GM12878 (cell line): ENCODE results near the gene PLCG2. TPM values are rescaled to one million over a fixed set of nuclear protein-coding genes. Genes with fewer than 3 reads are reported as not detected.
A peak's percentile ranks its signal among the peaks of the same experiment; 100 is the strongest.

Source experiments
- ATAC-seq: fragments of 200-7000 bp; cut with Tn5 transposase; 3 replicates; pipeline ENCODE4 v1.9.1; 2020; ENCODE audit warnings: mild to moderate bottlenecking, moderate library complexity
- BruUV-seq: library from RNA; stranded (reverse); fragments of 400-500 nt; replicated peaks from 2 replicates; lab custom pipeline; 2021; lab: Mats Ljungman, UMichigan
- CTCF ChIA-PET: fragments of 300-600 bp; sonication (Branson Sonifier 250); formaldehyde crosslinking; extraction: SDS; loops from one replicate; lab custom pipeline; 2021; ENCODE audit warnings: inconsistent platforms; lab: Yijun Ruan, JAX
- POLR2A ChIA-PET: fragments of 350-600 bp; formaldehyde crosslinking; extraction: SDS; loops from one replicate; lab custom pipeline; 2021; ENCODE audit warnings: inconsistent platforms; lab: Charles Lee
- RAD21 ChIA-PET: fragments of 300-600 bp; sonication (Branson Sonifier 250); formaldehyde crosslinking; loops from one replicate; lab custom pipeline; 2023; ENCODE audit warnings: antibody characterized with exemption; ENCODE audit not compliant: unreplicated experiment; lab: Charles Lee
- SMC1A ChIA-PET: fragments of 300-600 bp; sonication (Branson Sonifier 250); formaldehyde crosslinking; loops from one replicate; lab custom pipeline; 2023; ENCODE audit not compliant: unreplicated experiment, uncharacterized antibody; lab: Charles Lee
- DNase-seq: peaks from one replicate; pipeline ENCODE4 v3.0.0-alpha.2; 2011; ENCODE audit warnings: low read depth, low spot score
- FAIRE-seq: peaks from 3 replicates; lab custom pipeline; 2011; peaks lifted over from hg19 to GRCh38; lab: Jason Lieb, UNC
- H2AFZ ChIP-seq: 2 replicates; pipeline ENCODE4 v1.6.0; 2011; ENCODE audit warnings: low read depth, low read length, control low read depth; ENCODE audit not compliant: control insufficient read depth
- H3K27ac ChIP-seq: 2 replicates; pipeline ENCODE4 v1.5.1; 2011; ENCODE audit warnings: control low read depth; ENCODE audit not compliant: control insufficient read depth, insufficient read depth
- H3K27me3 ChIP-seq, 2 experiments: replicated peaks in 1 of 2; 2 replicates each; pipeline versions ENCODE4 v1.6.0 to v1.6.1; 2011; ENCODE audit warnings: low read length in 1 of 2; ENCODE audit not compliant: control insufficient read depth in 2 of 2, insufficient read depth in 2 of 2
- H3K36me3 ChIP-seq, 2 experiments: 2 replicates each; pipeline ENCODE4 v1.5.1; 2011; ENCODE audit warnings: low read length in 1 of 2; ENCODE audit not compliant: control insufficient read depth in 2 of 2, insufficient read depth in 2 of 2
- H3K4me1 ChIP-seq: 2 replicates; pipeline ENCODE4 v1.6.1; 2011; ENCODE audit warnings: mild to moderate bottlenecking, low read length, moderate library complexity, mixed read lengths; ENCODE audit not compliant: control insufficient read depth, insufficient read depth
- H3K4me2 ChIP-seq: 2 replicates; pipeline ENCODE4 v1.6.0; 2011; ENCODE audit warnings: control low read depth; ENCODE audit not compliant: control insufficient read depth, insufficient read depth
- H3K4me3 ChIP-seq: fragments of 200-600 bp; sonication (generic); 2 replicates; pipeline ENCODE4 v1.5.1; 2016
- H3K79me2 ChIP-seq: 2 replicates; pipeline ENCODE4 v1.6.0; 2011; ENCODE audit warnings: low read length; ENCODE audit not compliant: control insufficient read depth, insufficient read depth
- H3K9ac ChIP-seq: 2 replicates; pipeline ENCODE4 v1.8.0; 2011; ENCODE audit warnings: low read length, control low read depth, mixed read lengths; ENCODE audit not compliant: control insufficient read depth, insufficient read depth
- H3K9me3 ChIP-seq: replicated peaks from 3 replicates; pipeline ENCODE4 v1.5.1; 2011; ENCODE audit warnings: mild to moderate bottlenecking, low read length; ENCODE audit not compliant: control insufficient read depth, insufficient read depth
- H4K20me1 ChIP-seq: 2 replicates; pipeline ENCODE4 v1.6.0; 2011; ENCODE audit not compliant: control insufficient read depth, insufficient read depth
- BCL3 ChIP-seq: IDR thresholded peaks from 2 replicates; pipeline ENCODE4 v1.6.1; 2011; ENCODE audit warnings: borderline replicate concordance, low read depth, mild to moderate bottlenecking, moderate library complexity, low read length; ENCODE audit not compliant: insufficient read depth, poor library complexity, severe bottlenecking
- BCLAF1 ChIP-seq: fragments of 450-650 bp; IDR thresholded peaks from 2 replicates; pipeline ENCODE4 v1.6.1; 2017; ENCODE audit warnings: antibody characterized with exemption, mild to moderate bottlenecking, moderate library complexity
- DPF2 ChIP-seq: fragments of 450-650 bp; IDR thresholded peaks from 2 replicates; pipeline ENCODE4 v1.6.1; 2017; ENCODE audit warnings: mild to moderate bottlenecking
- HDAC6 ChIP-seq: fragments of 200-600 bp; sonication (generic); IDR thresholded peaks from one replicate; pipeline ENCODE4 v1.8.0; 2017; ENCODE audit warnings: antibody characterized with exemption; ENCODE audit not compliant: unreplicated experiment
- IRF4 ChIP-seq: IDR thresholded peaks from 2 replicates; pipeline ENCODE4 v1.6.1; 2011; ENCODE audit warnings: low read depth, low read length
- MXI1 ChIP-seq: fragments of 150-350 bp; IDR thresholded peaks from 2 replicates; pipeline ENCODE4 v1.6.1; 2011; ENCODE audit warnings: low read depth, mild to moderate bottlenecking, inconsistent platforms, low read length, improper control_type of control experiment
- MYB ChIP-seq: fragments of 150-350 bp; IDR thresholded peaks from 2 replicates; pipeline ENCODE4 v1.6.1; 2014; ENCODE audit warnings: mild to moderate bottlenecking, low read depth, low read length, borderline replicate concordance
- NFXL1 ChIP-seq: fragments of 450-650 bp; IDR thresholded peaks from 2 replicates; pipeline ENCODE4 v1.6.1; 2017; ENCODE audit warnings: antibody characterized with exemption, mild to moderate bottlenecking, borderline replicate concordance
- POLR2A ChIP-seq: IDR thresholded peaks from 2 replicates; pipeline ENCODE4 v1.6.1; 2011; ENCODE audit warnings: low read depth, mild to moderate bottlenecking, low read length
- POLR2AphosphoS2 ChIP-seq: IDR thresholded peaks from 2 replicates; pipeline ENCODE4 v1.6.1; 2011; ENCODE audit warnings: low read depth, mild to moderate bottlenecking, low read length, improper control_type of control experiment, moderate library complexity
- RAD51 ChIP-seq: fragments of 450-650 bp; IDR thresholded peaks from 2 replicates; pipeline ENCODE4 v1.6.1; 2016; ENCODE audit warnings: moderate library complexity, mild to moderate bottlenecking, inconsistent platforms
- RUNX3 ChIP-seq: IDR thresholded peaks from 2 replicates; pipeline ENCODE4 v1.6.1; 2012; ENCODE audit warnings: low read length, inconsistent platforms
- SKIL ChIP-seq: fragments of 450-650 bp; IDR thresholded peaks from 2 replicates; pipeline ENCODE4 v1.6.1; 2017; ENCODE audit warnings: mild to moderate bottlenecking, low read depth, inconsistent platforms; ENCODE audit not compliant: poor library complexity, severe bottlenecking
- SMC3 ChIP-seq: IDR thresholded peaks from 2 replicates; pipeline ENCODE4 v1.6.1; 2011; ENCODE audit warnings: low read length, improper control_type of control experiment, borderline replicate concordance
- SP1 ChIP-seq: IDR thresholded peaks from one replicate; pipeline ENCODE4 v1.6.1; 2011; ENCODE audit warnings: low read depth, low read length
- SREBF1 ChIP-seq: IDR thresholded peaks from 2 replicates; pipeline ENCODE4 v1.6.1; 2012; ENCODE audit warnings: mild to moderate bottlenecking, low read length
- SRF ChIP-seq, 2 experiments: IDR thresholded peaks; 2 replicates each; pipeline ENCODE4 v1.6.1; 2011; ENCODE audit warnings: low read depth in 2 of 2, low read length in 2 of 2, mild to moderate bottlenecking in 1 of 2, moderate library complexity in 1 of 2
- TAF1 ChIP-seq: IDR thresholded peaks from 2 replicates; pipeline ENCODE4 v1.6.1; 2011; ENCODE audit warnings: mild to moderate bottlenecking, low read depth, low read length, borderline replicate concordance
- ZNF274 ChIP-seq: IDR thresholded peaks from one replicate; pipeline ENCODE4 v1.8.0; 2011; ENCODE audit not compliant: insufficient read length, insufficient read depth
- WGBS: methylation state at CpG from one replicate; pipeline ENCODE4 v1.1.6; 2016; ENCODE audit warnings: low lambda C conversion rate; ENCODE audit not compliant: insufficient replicate concordance, insufficient coverage; ENCODE audit errors: missing lambda C conversion rate; 5-methylcytosine and 5-hydroxymethylcytosine counted together
- in situ Hi-C: fragments of 300-500 bp; cut with MboI; formaldehyde crosslinking; loops from 9 replicates; pipeline ENCODE4 v1.14.3; 2018; ENCODE audit warnings: mixed read lengths
- intact Hi-C: fragments of 100-400 bp; cut with micrococcal nuclease; formaldehyde crosslinking; loops from one replicate; pipeline ENCODE4 v1.14.2; 2022; ENCODE audit not compliant: unreplicated experiment
- polyA plus RNA-seq, 11 experiments: library from polyadenylated mRNA; depleted of rRNA in 4 of 11; unstranded in 6 of 11; stranded (reverse) in 5 of 11; fragments of >200 nt; fragmentation: Nextera tagmentation in 4 of 11; fragmentation: Illumina TruSeq in 1 of 11; extraction: Ambion mirVana in 4 of 11; extraction: Trizol in 1 of 11; gene quantifications; 1 replicate in 1 of 11; 2 replicates in 10 of 11; pipeline versions ENCODE4 v1.2.1 to v1.2.3, GENCODE V29; 2011 to 2016; ENCODE audit warnings: inconsistent platforms in 2 of 11, missing spikeins in 2 of 11, low read depth in 1 of 11
- total RNA-seq, 4 experiments: library from RNA; depleted of rRNA in 3 of 4; stranded (reverse); fragments of >200 nt in 3 of 4; fragmentation: Illumina TruSeq in 1 of 4; extraction: Trizol in 1 of 4; gene quantifications; 2 replicates each; pipeline versions ENCODE4 v1.2.1 to v1.2.3, GENCODE V29; 2013 to 2021

Gene PLCG2
- total and polyA plus RNA-seq, 10 of the 15 experiments (the other 5 are each of a cell fraction or from before 2014, with no cell fraction given): 47.6 to 256 (median 149) TPM

GRCh38 chr16:81804134-81804610 is 25.1 kb downstream of the PLCG2 start:
- H3K36me3 ChIP-seq: peaks cover 12 to 17% of the 10 kb centered on the region in 2 experiments
- intact Hi-C loops (loop anchor here (5.0 kb wide), 1 partner anchor 848 kb away; no protein-coding TSS in a partner anchor), in situ Hi-C loops (no loop called here)
- H3K4me1 ChIP-seq: peaks cover 68% of the 10 kb centered on the region
- DNase-seq: no peak
- WGBS: 18% methylated on average over 2 of the region's 2 CpGs
- H3K9ac ChIP-seq: peak overlapping the region; percentile 55
- no peak overlapping the region for H2AFZ ChIP-seq
- peak; percentile 46 for ATAC-seq
- SMC1A ChIA-PET: interaction anchor here (0.9 to 6.6 kb wide), 12 partner anchors 12 to 70 kb away, joined by 3 to 117 read pairs (median 4); no protein-coding TSS in a partner anchor
- POLR2A ChIA-PET: interaction anchor here (1.2 to 4.1 kb wide), 7 partner anchors 8 to 26 kb away, joined by 3 to 31 read pairs (median 6); partner anchors contain the start of gene PLCG2
- peak overlapping the region; percentile 81 for H3K4me2 ChIP-seq
- H3K27ac ChIP-seq: peak overlapping the region; percentile 88
- H3K79me2 ChIP-seq: peaks cover 89% of the 10 kb centered on the region
- BruUV-seq: no TSS peak
- no peaks in the 10 kb centered on the region for H3K27me3 ChIP-seq
- FAIRE-seq: no peak
- RAD21 ChIA-PET: interaction anchor here (1.0 to 4.3 kb wide), 12 partner anchors 10 to 70 kb away, joined by 3 to 39 read pairs (median 10); no protein-coding TSS in a partner anchor
- H3K9me3 ChIP-seq: peaks cover 15% of the 10 kb centered on the region
- CTCF ChIA-PET: interaction anchor here (1.0 to 1.4 kb wide), 6 partner anchors 13 to 52 kb away, joined by 3 to 9 read pairs (median 4); no protein-coding TSS in a partner anchor
- H3K4me3 ChIP-seq: peak overlapping the region; percentile 33; the same call in 1 of the 2 replicates
- H4K20me1 ChIP-seq: no peaks in the 10 kb centered on the region
- TF ChIP-seq MYB: no peak
- TF ChIP-seq BCL3: no peak
- TF ChIP-seq DPF2: 0 out of 2 replicates have a peak, but pooled peaks have one; percentile 51
- no peak for TF ChIP-seq POLR2A
- no peak for TF ChIP-seq ZNF274
- no peak for TF ChIP-seq BCLAF1
- no peak for TF ChIP-seq NFXL1
- no peak for TF ChIP-seq MXI1
- 0 out of 4 replicates have a peak, but pooled peaks of 1 of the 2 experiments have one; percentile 21 for TF ChIP-seq SRF (IDR thresholded peaks at IDR 0.05; ENCODE audit: low read depth in 2 of 2, low read length in 2 of 2)
- TF ChIP-seq SKIL: no peak
- no peak for TF ChIP-seq POLR2AphosphoS2
- no peak for TF ChIP-seq SP1
- no peak for TF ChIP-seq SREBF1
- TF ChIP-seq SMC3: no peak; the same call in 1 of the 2 replicates
- no peak for TF ChIP-seq RAD51
- TF ChIP-seq RUNX3: peak; percentile 88
- TF ChIP-seq HDAC6: no peak
- TF ChIP-seq TAF1: no peak
- peak; percentile 17; the same call in 1 of the 2 replicates for TF ChIP-seq IRF4
